LHCN-M2 (cell line): ENCODE measurements around the gene DIABLO. TPM values are rescaled to one million over a fixed set of nuclear protein-coding genes. Genes with fewer than 3 reads are reported as not detected.
"Not testable (repeated sequence)": the region's sequence is repeated elsewhere in the genome, so short reads cannot be mapped to it uniquely, and the experiment has no call there.

Experiments
- DNase-seq: peaks from one replicate; pipeline ENCODE4 v3.0.0-alpha.2; 2012; ENCODE audit warnings: low read depth
- total RNA-seq: library from RNA; depleted of rRNA; stranded (reverse); fragments of >200 nt; gene quantifications from 2 replicates; pipeline ENCODE4 v1.2.3, GENCODE V29; 2014

DIABLO gene
- total RNA-seq, 1 experiment from 2014 or later, result 61.8 TPM

GRCh38 chr12:122189626-122190475, 36.0 kb downstream of the DIABLO start:
- DNase-seq, result no peak

- no peak for DNase-seq
These were observed 38.4 kb downstream of the DIABLO start for GRCh38 chr12:122187466-122187865.

DNA sequence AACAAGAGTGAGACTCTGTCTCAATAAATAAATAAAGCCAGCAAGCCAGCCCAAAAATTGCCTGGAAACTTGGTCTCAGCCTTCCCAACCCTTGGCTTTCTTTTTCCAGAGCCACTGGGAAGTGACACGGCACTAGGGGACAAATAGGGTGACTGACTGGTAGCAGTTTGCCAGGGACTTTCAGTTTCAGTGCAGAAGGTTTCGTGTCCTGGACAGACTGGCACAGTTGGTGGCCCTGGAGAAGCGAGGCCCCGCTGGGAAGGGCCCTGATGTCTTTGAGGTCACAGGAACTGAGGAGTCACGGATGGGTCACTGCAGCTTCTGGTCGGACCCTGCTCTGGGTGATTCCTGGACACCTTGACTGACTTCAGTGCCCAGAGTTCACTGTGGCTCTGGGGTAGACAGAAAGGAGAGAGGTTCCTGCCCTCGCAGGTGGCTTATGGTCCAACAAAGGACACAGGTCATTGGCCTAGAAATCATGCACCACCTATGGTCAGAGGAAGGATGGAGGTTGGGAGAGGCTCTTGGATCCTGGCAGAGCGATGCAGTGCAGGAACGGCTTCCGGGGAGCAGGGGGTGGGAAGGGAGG, 40.3 kb downstream of the DIABLO start:
- no peak for DNase-seq

DNA sequence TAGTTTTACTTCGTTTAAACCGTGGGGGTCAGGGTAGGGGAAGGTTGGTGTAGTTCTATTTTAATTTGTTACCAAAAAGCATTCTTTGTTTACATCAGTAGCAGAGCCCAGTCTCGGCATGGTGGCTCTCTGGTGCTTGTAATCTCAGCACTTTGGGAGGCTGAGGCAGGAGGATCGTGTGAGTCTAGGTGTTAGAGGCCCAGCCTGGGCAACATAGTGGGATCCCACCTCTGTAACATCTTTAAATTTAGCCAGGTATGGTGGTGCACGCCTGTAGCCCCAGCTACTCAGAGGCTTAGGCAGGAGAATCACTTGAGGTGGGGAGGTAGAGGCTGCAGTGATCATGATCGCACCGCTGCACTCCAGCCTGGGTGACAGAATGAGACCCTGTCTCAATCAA, 40.8 kb downstream of the DIABLO start:
- no peak for DNase-seq

DNA sequence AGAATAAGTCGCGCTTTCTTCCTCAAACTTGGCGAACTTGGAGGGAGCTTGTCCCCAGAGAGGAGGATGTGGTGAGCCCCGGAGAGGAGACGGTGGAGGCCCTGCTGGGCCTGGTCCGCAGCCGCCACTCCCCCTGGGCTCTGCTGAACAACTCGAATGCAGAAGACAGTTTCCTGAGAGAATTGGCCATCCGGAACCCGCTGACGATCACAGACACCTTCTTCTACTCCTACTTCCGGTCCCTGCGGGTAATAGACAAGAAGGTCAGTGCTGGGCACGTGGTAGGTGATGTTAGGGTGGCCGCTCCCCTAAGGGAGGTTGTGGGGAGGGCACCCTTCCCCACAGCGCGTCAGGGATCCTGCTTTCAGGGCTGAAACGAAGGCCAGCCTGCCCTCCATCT, 41.3 kb downstream of the DIABLO start:
- no peak for DNase-seq

- DNase-seq, result no peak
These were observed 42.3 kb downstream of the DIABLO start for GRCh38 chr12:122183588-122183940.

- peak; percentile 17 for DNase-seq
These were observed 42.8 kb downstream of the DIABLO start, which contains the start of gene LRRC43 for GRCh38 chr12:122182887-122183587. Gene LRRC43 (plus strand): TSS chr12:122183123. CDS start chr12:122183145, 22 bp downstream.

- DNase-seq, result not testable (repeated sequence)
These were observed 49.4 kb downstream of the DIABLO start for GRCh38 chr12:122176473-122176872.

DNA sequence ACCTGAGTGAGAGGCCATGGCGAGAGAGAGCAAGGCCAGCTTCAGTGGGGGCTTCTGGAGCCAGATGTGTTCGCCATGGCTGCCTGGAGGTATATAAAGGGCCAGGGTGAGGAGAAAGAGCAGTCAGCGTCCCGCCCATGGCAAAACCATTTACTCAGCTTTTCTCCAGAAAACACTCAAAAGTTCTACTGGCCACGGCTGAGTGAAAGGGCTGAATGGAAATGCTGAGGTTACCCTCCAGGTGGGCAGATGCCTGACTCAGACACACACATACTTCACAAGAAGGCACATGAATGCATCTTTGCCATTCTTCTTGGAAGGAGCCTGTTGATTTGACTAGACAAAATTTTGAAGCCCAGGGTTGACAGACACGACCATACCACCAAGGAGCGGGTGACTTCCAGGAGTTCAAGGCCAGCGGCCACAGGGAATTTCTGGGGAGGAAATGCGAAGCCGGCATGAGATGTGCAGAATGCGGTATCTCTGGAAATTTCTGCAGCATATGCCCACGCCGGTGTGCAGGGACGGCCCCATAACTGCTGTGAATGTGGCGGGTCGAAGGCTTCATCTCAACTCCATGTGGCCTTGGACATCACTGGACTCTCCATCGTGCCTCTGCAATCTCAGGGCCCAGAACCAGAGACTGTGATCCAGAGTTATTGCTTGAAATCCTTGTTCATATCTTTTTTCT, 51.6 kb downstream of the DIABLO start, which contains the start of gene IL31:
TSS of gene IL31 (minus strand) at position 67 of the 691 bp plus-strand sequence. CDS start at position 18, 49 bp downstream.
- no peak for DNase-seq

- DNase-seq, result no peak
These were observed 53.5 kb downstream of the DIABLO start for GRCh38 chr12:122172262-122172939.

DNA sequence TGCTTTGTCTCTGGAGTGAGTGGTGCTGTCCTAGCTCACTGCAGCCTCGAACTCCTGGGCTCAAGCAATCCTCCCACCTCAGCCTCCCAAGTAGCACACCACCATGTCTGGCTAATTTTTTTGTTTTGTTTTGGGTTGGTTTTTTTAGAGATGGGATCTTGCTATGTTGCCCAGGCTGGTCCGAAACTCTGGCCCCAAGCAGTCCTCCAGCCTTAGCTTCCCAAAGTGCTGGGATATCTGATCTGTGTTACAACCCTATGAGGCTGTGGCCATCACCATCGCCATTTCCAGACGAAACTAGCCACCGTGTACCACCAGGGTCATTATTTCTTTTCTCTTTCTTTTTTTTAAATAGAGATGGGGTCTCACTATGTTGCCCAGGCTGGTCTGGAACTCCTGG, 54.5 kb downstream of the DIABLO start:
- DNase-seq, result no peak

DNA sequence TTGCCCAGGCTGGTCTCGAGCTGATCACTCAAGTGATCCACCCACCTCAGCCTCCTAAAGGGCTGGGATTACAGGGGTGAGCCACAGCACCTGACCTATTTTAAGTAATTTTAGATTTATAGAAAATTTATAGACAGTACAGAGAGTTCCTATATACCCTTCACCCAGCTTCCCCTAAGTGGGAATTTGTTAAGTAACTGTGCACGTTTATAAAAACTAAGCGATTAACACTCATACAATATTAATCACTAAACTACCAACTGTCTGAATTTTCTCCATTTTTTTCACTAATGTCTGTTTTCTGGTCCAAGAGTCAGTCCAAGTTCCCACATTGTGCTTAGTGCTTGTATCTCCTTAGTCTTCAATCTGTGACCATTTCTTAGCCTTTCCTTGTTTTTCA, 57.4 kb downstream of the DIABLO start:
- no peak for DNase-seq

DNA sequence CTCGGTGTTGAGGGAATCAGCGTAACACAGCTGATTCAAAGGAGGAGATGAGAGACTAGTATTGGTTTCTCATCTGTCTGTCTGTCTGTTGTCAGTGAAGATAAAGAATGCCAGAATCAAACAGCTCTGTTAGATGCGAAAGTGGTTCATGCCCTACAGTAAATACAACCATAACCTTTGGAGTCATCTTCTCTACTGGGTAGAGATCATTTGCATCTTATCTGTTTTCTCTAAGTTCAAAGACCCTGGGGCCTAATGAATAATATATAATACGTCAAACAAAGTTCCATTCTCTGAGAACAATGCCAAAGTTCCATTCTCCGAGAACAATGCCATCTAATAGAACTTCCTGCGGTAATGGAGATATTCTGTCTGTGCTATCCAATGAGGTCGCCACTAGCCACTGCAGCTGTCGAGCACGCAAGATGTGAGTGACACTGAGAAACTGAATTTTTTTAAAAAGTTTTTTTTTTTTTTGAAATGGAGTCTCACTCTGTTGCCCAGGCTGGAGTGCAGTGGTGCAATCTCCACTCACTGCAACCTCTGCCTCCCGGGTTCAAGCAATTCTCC, 58.4 kb downstream of the DIABLO start:
- DNase-seq, result no peak

- DNase-seq, result no peak
These were observed 59.2 kb downstream of the DIABLO start for GRCh38 chr12:122166422-122167349.

- no peak for DNase-seq
These were observed 62.9 kb downstream of the DIABLO start for GRCh38 chr12:122162976-122163375.

DNA sequence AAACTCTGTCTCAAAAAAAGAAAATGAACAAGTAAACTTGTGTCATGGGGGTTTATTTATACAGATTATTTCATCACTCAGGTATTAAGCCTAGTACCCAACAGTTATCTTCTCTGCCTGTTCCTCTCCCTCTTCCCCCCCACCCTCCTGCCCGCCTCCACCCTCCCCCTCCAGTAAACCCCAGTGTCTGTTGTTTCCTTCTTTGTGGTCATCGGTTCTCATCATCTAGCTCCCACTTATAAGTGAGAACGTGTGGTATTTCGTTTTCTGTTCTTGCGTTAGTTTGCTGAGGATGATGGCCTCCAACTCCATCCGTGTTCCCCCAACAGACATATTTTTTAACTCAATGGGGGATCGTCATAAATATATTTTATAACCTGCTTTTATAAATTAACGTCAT, 64.2 kb downstream of the DIABLO start:
- no peak for DNase-seq

DNA sequence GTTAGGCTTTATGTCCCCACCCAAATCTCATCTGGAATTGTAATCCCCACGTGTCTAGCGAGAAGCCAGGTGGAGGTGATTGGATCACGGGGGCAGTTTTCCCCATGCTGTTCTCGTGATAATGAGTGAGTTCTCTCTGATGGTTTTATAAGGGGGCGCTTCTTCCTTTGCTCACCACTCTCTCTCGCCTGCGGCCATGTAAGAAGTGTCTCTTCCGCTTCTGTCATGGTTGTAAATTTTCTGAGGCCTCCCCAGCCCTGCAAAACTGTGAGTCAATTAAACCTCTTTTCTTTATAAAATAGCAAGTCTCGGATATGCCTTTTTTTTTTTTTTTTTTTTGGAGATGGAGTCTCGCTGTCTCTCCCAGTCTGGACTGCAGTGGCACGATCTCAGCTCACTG, 65.1 kb downstream of the DIABLO start:
- DNase-seq, result no peak

DNA sequence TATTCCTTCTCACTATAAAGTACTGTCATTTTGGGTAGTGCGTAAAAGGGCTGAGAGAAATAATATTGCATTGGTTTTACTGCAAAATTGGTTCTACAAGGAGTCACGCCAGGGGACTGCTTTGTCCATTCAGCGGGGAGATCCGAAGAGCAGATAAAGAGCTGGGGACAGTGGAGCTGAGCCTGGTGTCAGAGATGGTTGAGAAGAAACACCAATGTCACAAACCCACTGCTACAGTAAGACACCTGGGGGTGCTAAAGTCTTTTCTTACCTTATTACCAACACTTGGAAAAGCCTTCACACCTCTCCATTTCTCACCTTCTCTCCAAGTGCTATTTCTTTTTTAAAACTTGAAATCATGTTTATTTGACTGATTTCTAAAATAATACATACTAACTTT, 66.0 kb downstream of the DIABLO start:
- DNase-seq, result no peak

GRCh38 chr12:122158700-122159285, 67.1 kb downstream of the DIABLO start:
- no peak for DNase-seq
